Upper lobe of right lung (tissue), 1 donor: Measurements from ENCODE around the gene COBL. TPM values are rescaled to one million over a fixed set of nuclear protein-coding genes. Genes with fewer than 3 reads are reported as not detected.
A peak's percentile ranks its signal among the peaks of the same experiment; 100 is the strongest.

Experiments used
- ATAC-seq: fragments of 200-7000 bp; cut with Tn5 transposase; one replicate; pipeline ENCODE4 v1.9.1; 2020; ENCODE audit warnings: mild to moderate bottlenecking, moderate library complexity
- DNase-seq: peaks from one replicate; pipeline ENCODE4 v3.0.0-alpha.2; 2020
- H3K27ac ChIP-seq: fragments of 200-600 bp; one replicate; pipeline ENCODE4 v1.8.0; 2022
- H3K27me3 ChIP-seq: fragments of 200-600 bp; one replicate; pipeline ENCODE4 v1.8.0; 2022; ENCODE audit warnings: mild to moderate bottlenecking
- H3K36me3 ChIP-seq: fragments of 200-600 bp; one replicate; pipeline ENCODE4 v1.8.0; 2022
- H3K4me1 ChIP-seq: fragments of 200-600 bp; one replicate; pipeline ENCODE4 v1.8.0; 2022
- H3K4me3 ChIP-seq: fragments of 200-600 bp; one replicate; pipeline ENCODE4 v1.8.0; 2022; ENCODE audit warnings: mild to moderate bottlenecking
- H3K9me3 ChIP-seq: fragments of 200-600 bp; one replicate; pipeline ENCODE4 v1.8.0; 2022
- intact Hi-C: fragments of 100-400 bp; cut with DNase I; formaldehyde crosslinking; loops from one replicate; pipeline ENCODE4 v1.11.0; 2022
- total RNA-seq: library from RNA; stranded (reverse); fragmentation: NEBNext Ultra II Directional; extraction: Animal tissue kit (Norgen Biotek cat#: 25700); gene quantifications from one replicate; pipeline ENCODE4 v1.2.1, GENCODE V29; 2021
- TF ChIP-seq, protein P1 (sequence below): fragments of 200-600 bp; IDR thresholded peaks from one replicate; pipeline ENCODE4 v1.8.0; 2022; ENCODE audit warnings: antibody characterized with exemption
- donor health status: DM: no; HTN: yes; CAD: no; lungs with severe emphysema.

The COBL gene
- total RNA-seq, 1 donor from 2014 or later, result 29.2 TPM

DNA sequence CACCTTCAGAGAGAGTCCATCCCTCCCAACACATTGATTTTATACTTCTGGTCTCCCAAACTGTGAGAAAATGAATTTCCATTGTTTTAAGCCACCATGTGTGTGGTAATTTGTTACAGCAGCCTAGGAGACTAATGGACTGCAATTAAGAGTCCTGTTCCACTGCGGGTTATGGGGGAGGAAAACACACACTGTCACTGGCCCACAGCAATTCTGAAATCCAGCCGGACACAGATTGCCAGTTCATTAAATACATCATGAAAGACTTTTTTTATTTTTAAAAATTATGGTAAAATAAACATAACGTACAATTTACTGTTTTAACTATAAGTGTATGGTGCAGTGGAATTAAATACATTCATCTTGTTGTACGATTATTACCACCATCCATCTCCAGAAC lies 340.5 kb downstream of the COBL start:
- Histone ChIP-seq H3K4me1 (no peaks in the 10 kb centered on the region), H3K36me3 (no peaks in the 10 kb centered on the region), H3K27ac (no peak overlapping the region), H3K9me3 (no peaks in the 10 kb centered on the region), H3K4me3 (no peak overlapping the region), H3K27me3 (no peaks in the 10 kb centered on the region)
- TF ChIP-seq, protein P1, sequence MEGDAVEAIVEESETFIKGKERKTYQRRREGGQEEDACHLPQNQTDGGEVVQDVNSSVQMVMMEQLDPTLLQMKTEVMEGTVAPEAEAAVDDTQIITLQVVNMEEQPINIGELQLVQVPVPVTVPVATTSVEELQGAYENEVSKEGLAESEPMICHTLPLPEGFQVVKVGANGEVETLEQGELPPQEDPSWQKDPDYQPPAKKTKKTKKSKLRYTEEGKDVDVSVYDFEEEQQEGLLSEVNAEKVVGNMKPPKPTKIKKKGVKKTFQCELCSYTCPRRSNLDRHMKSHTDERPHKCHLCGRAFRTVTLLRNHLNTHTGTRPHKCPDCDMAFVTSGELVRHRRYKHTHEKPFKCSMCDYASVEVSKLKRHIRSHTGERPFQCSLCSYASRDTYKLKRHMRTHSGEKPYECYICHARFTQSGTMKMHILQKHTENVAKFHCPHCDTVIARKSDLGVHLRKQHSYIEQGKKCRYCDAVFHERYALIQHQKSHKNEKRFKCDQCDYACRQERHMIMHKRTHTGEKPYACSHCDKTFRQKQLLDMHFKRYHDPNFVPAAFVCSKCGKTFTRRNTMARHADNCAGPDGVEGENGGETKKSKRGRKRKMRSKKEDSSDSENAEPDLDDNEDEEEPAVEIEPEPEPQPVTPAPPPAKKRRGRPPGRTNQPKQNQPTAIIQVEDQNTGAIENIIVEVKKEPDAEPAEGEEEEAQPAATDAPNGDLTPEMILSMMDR, result no peak
- ATAC-seq (no peak), DNase-seq (no peak)
- intact Hi-C loops, result no loop called here

DNA sequence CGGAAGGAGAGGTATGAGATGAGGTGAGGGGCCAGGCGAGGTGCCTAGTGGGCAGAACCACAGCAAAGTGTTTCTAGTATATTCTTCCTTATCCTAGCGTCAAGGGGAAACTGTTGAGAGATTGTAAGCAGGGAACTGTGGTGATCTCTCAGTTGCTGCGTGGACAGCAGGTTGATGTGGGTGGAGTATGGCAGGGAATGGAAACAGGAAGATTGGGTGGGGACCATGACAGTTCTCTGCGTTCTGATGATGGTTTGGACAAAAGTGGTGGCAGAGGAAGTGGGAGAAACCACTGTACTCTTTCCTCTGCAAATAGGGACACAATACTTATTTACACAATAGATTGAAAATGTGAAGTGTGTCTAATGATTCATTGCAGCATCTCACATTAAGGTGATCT lies 342.4 kb downstream of the COBL start:
- Histone ChIP-seq H3K36me3 (no peaks in the 10 kb centered on the region), H3K4me1 (no peaks in the 10 kb centered on the region), H3K4me3 (no peak overlapping the region), H3K27me3 (no peaks in the 10 kb centered on the region), H3K27ac (no peak overlapping the region), H3K9me3 (no peaks in the 10 kb centered on the region)
- intact Hi-C loops, result no loop called here
- DNase-seq, result no peak
- TF ChIP-seq, protein P1, result no peak
- peak; percentile 32 for ATAC-seq

DNA sequence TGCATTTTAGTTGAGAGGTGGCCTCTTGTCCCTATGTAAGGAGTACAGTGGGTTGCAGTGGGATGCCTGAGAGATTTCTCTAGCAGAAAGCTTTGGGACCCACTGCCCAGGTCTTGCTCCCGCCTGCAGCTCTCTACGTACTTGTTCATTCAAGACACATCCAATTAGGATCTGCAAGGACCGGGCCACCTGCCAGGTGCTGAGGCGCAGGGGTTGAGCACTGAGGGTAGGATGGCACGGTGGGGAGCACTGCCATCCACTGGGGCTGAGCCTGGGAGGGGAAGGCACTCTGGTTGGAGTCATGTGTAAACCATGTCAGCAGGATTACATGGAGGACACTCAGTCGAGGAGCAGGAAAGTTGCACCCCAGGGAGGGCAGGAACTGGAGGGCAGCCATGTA lies 342.8 kb downstream of the COBL start:
- ATAC-seq, result no peak
- H3K4me3 ChIP-seq, result no peak overlapping the region
- TF ChIP-seq, protein P1, result no peak
- H3K4me1 ChIP-seq, result no peaks in the 10 kb centered on the region
- intact Hi-C loops, result no loop called here
- no peaks in the 10 kb centered on the region for H3K36me3 ChIP-seq
- no peak for DNase-seq
- H3K27ac ChIP-seq, result no peak overlapping the region
- no peaks in the 10 kb centered on the region for H3K9me3 ChIP-seq
- H3K27me3 ChIP-seq, result no peaks in the 10 kb centered on the region

DNA sequence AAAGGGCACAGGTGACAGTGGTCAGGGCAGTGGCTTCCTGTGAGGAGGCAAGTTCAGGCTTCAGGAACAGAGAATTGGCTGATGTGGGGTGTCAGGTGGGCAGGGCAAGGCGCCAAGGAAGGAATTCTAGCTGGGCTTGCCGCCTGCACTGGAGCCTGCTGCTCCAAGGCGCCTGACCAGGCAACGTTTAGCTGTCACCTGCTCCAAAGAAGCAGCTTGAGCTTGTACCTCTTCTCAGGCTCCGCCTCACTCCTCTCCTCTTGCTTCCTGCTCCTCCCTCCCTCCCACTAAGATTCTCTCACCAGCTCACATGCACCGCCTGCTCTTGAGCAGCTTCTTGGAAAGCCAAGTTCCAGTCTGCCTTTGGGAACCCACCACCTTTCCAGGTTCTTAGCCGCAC lies 346.5 kb downstream of the COBL start:
- Histone ChIP-seq H3K4me1 (no peaks in the 10 kb centered on the region), H3K27ac (no peak overlapping the region), H3K9me3 (no peaks in the 10 kb centered on the region), H3K27me3 (no peaks in the 10 kb centered on the region), H3K4me3 (no peak overlapping the region), H3K36me3 (no peaks in the 10 kb centered on the region)
- TF ChIP-seq, protein P1, result no peak
- intact Hi-C loops, result no loop called here
- ATAC-seq (peak; percentile 95), DNase-seq (no peak)
